Right atrium auricular region (tissue), 2 donors: ENCODE results near the gene TCF12. TPM values are rescaled to one million over a fixed set of nuclear protein-coding genes. Genes with fewer than 3 reads are reported as not detected.
"Not testable (repeated sequence)": the region's sequence is repeated elsewhere in the genome, so short reads cannot be mapped to it uniquely, and the experiment has no call there.

Experiments used
- DNase-seq: peaks from one replicate; pipeline ENCODE4 v3.0.0-alpha.2; 2019; ENCODE audit warnings: low spot score
- H3K27ac ChIP-seq, 2 donors: fragments of 200-600 bp; sonication (generic); 1 replicate in 1 of 2; 2 replicates in 1 of 2; pipeline ENCODE4 v1.5.1; 2016 to 2019
- H3K27me3 ChIP-seq, 2 donors: fragments of 200-600 bp; sonication (generic); one replicate each; pipeline versions ENCODE4 v1.5.1 to v1.6.0; 2017 to 2019
- H3K36me3 ChIP-seq: fragments of 200-600 bp; sonication (generic); one replicate; pipeline ENCODE4 v1.5.1; 2016
- H3K4me1 ChIP-seq, 2 donors: fragments of 200-600 bp; sonication (generic); one replicate each; pipeline versions ENCODE4 v1.5.1 to v1.6.0; 2017 to 2019
- H3K4me3 ChIP-seq, 2 donors: fragments of 200-600 bp; sonication (generic); 1 replicate in 1 of 2; 2 replicates in 1 of 2; pipeline ENCODE4 v1.5.1; 2017 to 2019; ENCODE audit warnings: mild to moderate bottlenecking in 1 of 2, moderate library complexity in 1 of 2
- H3K9me3 ChIP-seq, 2 donors: fragments of 200-600 bp; sonication (generic); one replicate each; pipeline ENCODE4 v1.5.1; 2019
- total RNA-seq, 2 donors: library from RNA; depleted of rRNA; stranded (reverse); fragments of >200 nt; gene quantifications; one replicate each; pipeline ENCODE4 v1.1.0, GENCODE V29; 2016
- TF ChIP-seq, protein P1 (sequence below), 2 donors: fragments of 200-600 bp; sonication (generic); IDR thresholded peaks; one replicate each; pipeline ENCODE4 v1.5.1; 2019; ENCODE audit warnings: antibody characterized with exemption in 2 of 2

TCF12 gene
- total RNA-seq, 2 donors from 2014 or later: 35.2 to 40.0 TPM

DNA sequence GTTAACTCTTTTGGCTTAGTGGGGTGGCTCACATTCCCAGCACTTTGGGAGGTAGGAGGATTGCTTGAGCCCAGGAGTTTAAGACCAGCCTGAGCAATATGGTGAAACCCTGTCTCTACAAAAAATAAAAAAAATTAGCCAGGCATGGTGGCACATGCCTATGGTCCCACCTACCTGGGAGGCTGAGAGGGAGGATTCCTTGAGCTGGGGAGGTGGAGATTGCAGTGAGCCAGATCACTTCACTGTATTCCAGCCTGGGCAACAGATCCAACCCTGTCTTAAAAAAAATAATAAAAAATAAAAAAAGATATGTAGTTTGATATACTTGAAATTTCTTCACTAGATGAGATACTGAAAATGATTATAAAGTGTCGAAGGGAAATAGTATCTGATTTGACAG is 178.8 kb downstream of the TCF12 start:
- H3K4me1 ChIP-seq: no peaks in the 10 kb centered on the region
- no peak for DNase-seq
- H3K36me3 ChIP-seq: no peaks in the 10 kb centered on the region
- no peak overlapping the region for H3K27ac ChIP-seq
- no peak overlapping the region for H3K4me3 ChIP-seq
- H3K9me3 ChIP-seq: no peaks in the 10 kb centered on the region
- no peaks in the 10 kb centered on the region for H3K27me3 ChIP-seq
- TF ChIP-seq, protein P1, sequence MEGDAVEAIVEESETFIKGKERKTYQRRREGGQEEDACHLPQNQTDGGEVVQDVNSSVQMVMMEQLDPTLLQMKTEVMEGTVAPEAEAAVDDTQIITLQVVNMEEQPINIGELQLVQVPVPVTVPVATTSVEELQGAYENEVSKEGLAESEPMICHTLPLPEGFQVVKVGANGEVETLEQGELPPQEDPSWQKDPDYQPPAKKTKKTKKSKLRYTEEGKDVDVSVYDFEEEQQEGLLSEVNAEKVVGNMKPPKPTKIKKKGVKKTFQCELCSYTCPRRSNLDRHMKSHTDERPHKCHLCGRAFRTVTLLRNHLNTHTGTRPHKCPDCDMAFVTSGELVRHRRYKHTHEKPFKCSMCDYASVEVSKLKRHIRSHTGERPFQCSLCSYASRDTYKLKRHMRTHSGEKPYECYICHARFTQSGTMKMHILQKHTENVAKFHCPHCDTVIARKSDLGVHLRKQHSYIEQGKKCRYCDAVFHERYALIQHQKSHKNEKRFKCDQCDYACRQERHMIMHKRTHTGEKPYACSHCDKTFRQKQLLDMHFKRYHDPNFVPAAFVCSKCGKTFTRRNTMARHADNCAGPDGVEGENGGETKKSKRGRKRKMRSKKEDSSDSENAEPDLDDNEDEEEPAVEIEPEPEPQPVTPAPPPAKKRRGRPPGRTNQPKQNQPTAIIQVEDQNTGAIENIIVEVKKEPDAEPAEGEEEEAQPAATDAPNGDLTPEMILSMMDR (IDR thresholded peaks at IDR 0.05): no peak

DNA sequence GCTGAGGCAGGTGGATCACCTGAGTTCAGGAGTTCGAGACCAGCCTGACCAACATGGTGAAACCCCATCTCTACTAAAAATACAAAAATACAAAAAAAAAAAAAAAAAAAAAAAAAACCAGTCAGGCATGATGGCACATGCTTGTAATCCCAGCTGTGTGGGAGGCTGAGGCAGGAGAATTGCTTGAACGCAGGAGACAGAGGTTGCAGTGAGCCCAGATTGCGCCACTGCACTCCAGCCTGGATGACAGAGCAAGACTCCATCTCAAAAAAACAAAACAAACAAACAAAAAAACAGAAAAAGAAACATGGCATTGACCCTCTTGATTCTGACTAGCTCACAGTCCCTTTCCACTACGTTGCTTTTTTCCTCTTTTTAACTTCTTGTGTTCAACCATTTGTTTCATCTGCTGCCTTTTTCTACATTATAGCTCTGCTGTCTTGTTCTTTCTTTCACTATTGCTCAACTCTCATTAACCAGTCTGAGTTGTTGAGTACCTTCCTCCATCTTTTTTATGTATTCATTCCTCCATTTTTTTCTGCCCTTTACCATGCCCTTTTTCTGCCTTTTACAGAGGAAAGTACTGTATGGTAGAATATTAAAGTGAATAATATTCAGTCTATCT is 179.6 kb downstream of the TCF12 start:
- H3K27ac ChIP-seq, H3K4me1 ChIP-seq, H3K4me3 ChIP-seq, DNase-seq, H3K9me3 ChIP-seq, H3K27me3 ChIP-seq, H3K36me3 ChIP-seq: not testable (repeated sequence)

DNA sequence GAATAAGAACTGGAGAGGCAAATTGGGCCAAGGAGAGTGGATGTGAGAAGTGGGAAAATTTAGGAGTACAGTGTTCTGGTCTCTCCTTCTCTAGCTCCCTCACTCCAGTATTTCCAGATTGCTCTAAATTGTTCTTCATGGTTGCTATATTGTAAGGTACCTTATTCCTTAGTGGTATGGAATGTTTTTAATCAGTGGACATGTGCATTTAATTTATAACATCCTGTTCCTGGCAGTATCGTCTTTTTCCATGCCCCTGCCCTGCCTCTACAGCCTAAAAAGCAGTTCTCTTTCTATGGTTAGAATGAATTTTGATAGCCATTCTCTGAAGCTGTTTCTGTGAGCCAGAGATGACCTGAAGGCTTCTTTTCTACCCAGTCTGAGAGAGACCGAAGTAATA is 180.5 kb downstream of the TCF12 start:
- Histone ChIP-seq H3K4me3 (no peak overlapping the region), H3K27me3 (no peaks in the 10 kb centered on the region), H3K9me3 (no peaks in the 10 kb centered on the region), H3K27ac (no peak overlapping the region), H3K4me1 (no peaks in the 10 kb centered on the region), H3K36me3 (no peaks in the 10 kb centered on the region)
- no peak for DNase-seq
- TF ChIP-seq, protein P1 (IDR thresholded peaks at IDR 0.05): no peak

- Histone ChIP-seq H3K9me3 (no peaks in the 10 kb centered on the region), H3K4me1 (no peaks in the 10 kb centered on the region), H3K27ac (no peak overlapping the region), H3K4me3 (no peak overlapping the region), H3K36me3 (no peaks in the 10 kb centered on the region), H3K27me3 (no peaks in the 10 kb centered on the region)
- DNase-seq: no peak
- TF ChIP-seq, protein P1 (IDR thresholded peaks at IDR 0.05): no peak
These were observed 181.7 kb downstream of the TCF12 start for GRCh38 chr15:57100136-57100539.

DNA sequence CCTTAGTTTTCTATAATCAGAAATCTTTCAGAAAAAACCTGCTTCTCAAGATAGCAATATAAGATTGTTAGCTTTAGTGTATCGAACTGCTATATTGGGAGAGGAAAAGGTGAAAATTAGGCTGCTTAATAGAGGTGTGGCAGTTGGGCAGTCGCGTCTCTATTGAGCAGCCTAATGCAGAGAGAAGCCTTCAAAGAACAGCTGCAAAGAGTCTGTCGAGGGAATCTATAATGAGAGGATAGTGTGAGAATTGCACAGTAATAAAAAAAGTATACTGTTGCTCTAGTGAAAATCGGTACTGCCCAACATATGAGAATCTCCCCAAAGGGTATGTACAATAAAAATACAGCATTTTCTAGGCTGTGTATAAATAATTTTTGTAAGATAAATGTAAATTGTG is 184.4 kb downstream of the TCF12 start:
- Histone ChIP-seq H3K4me1 (no peaks in the 10 kb centered on the region), H3K9me3 (no peaks in the 10 kb centered on the region), H3K27me3 (no peaks in the 10 kb centered on the region), H3K4me3 (no peak overlapping the region), H3K27ac (no peak overlapping the region), H3K36me3 (no peaks in the 10 kb centered on the region)
- TF ChIP-seq, protein P1 (IDR thresholded peaks at IDR 0.05): no peak
- no peak for DNase-seq

DNA sequence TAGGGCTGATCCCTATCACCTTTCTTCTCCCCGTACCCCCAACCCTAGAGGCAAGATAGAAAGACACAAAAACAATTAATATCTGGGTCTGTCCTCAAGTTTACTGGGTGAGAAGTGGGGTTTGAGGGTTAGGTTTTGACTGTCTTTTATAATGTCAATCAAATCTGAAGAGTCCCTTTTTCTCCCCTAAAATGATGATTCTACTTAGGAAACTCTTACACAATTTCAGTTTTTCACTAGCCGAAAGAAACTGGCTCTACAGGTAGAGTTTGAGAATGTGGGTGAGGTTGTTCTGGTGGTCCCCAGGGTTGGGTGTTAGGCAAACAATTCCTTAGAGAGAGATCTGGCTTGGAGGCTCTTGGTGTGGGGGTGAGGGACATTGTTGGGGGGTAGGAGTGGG is 189.9 kb downstream of the TCF12 start:
- TF ChIP-seq, protein P1 (IDR thresholded peaks at IDR 0.05): no peak
- Histone ChIP-seq H3K27me3 (no peaks in the 10 kb centered on the region), H3K36me3 (no peaks in the 10 kb centered on the region), H3K9me3 (no peaks in the 10 kb centered on the region), H3K4me3 (no peak overlapping the region), H3K4me1 (no peaks in the 10 kb centered on the region), H3K27ac (no peak overlapping the region)
- DNase-seq: no peak
